SU-DHL-6 (cell line): ENCODE data around the gene SLC2A4RG.

ENCODE experiments used
- H2AFZ ChIP-seq: fragments of 200-600 bp; sonication (generic); 2 replicates; pipeline ENCODE4 v1.6.1; 2014; ENCODE audit warnings: low read depth, mild to moderate bottlenecking, moderate library complexity, mixed read lengths, antibody characterized with exemption, low read length; ENCODE audit not compliant: severe bottlenecking
- H3F3A ChIP-seq: fragments of 200-600 bp; shearing (Covaris generic); 2 replicates; pipeline ENCODE4 v1.6.0; 2016; ENCODE audit warnings: antibody characterized with exemption, mild to moderate bottlenecking; ENCODE audit not compliant: insufficient read depth
- H3K27ac ChIP-seq: fragments of 200-600 bp; sonication (generic); 2 replicates; pipeline ENCODE4 v1.5.1; 2016; ENCODE audit warnings: low read depth, mild to moderate bottlenecking, low read length, moderate library complexity, mixed read lengths
- H3K27me3 ChIP-seq: fragments of 200-600 bp; sonication (generic), shearing (Covaris generic); 2 replicates; pipeline ENCODE4 v1.6.0; 2014; ENCODE audit warnings: mild to moderate bottlenecking, low read length
- H3K36me3 ChIP-seq: fragments of 200-600 bp; sonication (generic); 2 replicates; pipeline ENCODE4 v1.6.1; 2014; ENCODE audit warnings: mild to moderate bottlenecking, low read length, mixed read lengths
- H3K4me2 ChIP-seq: fragments of 300-600, 200-600 bp; shearing (Covaris generic), sonication (generic); 2 replicates; pipeline ENCODE4 v1.6.0; 2014; ENCODE audit warnings: low read length, low read depth, mild to moderate bottlenecking; ENCODE audit not compliant: poor library complexity, severe bottlenecking
- H3K4me3 ChIP-seq: fragments of 200-600 bp; sonication (generic); 2 replicates; pipeline ENCODE4 v1.5.1; 2014; ENCODE audit warnings: antibody characterized with exemption, low read length, mild to moderate bottlenecking, mixed read lengths; ENCODE audit not compliant: insufficient read depth, poor library complexity, severe bottlenecking
- H3K79me2 ChIP-seq: fragments of 200-600 bp; sonication (generic); 2 replicates; pipeline ENCODE4 v1.6.1; 2014; ENCODE audit warnings: mild to moderate bottlenecking, low read length, moderate library complexity; ENCODE audit not compliant: insufficient read depth
- H3K9ac ChIP-seq: fragments of 200-600 bp; sonication (generic); 2 replicates; pipeline ENCODE4 v1.7.0; 2014; ENCODE audit warnings: mild to moderate bottlenecking, low read length
- H3K9me2 ChIP-seq: fragments of 200-600 bp; sonication (generic); replicated peaks from 2 replicates; pipeline ENCODE4 v1.6.1; 2014; ENCODE audit warnings: low read length; ENCODE audit not compliant: insufficient read depth
- H3K9me3 ChIP-seq: fragments of 200-600 bp; sonication (generic); 2 replicates; pipeline ENCODE4 v1.6.1; 2014; ENCODE audit warnings: low read length, mixed read lengths; ENCODE audit not compliant: insufficient read depth
- H4K20me1 ChIP-seq: fragments of 200-600 bp; sonication (generic); 2 replicates; pipeline ENCODE4 v1.6.1; 2014; ENCODE audit warnings: low read depth, mild to moderate bottlenecking, antibody characterized with exemption, low read length, moderate library complexity, mixed read lengths
- CTCF ChIP-seq: fragments of 200-600 bp; sonication (generic); IDR thresholded peaks from one replicate; pipeline ENCODE4 v1.5.1; 2017; ENCODE audit warnings: antibody characterized with exemption, mild to moderate bottlenecking, low read length, moderate library complexity; ENCODE audit not compliant: insufficient read depth, poor library complexity, severe bottlenecking
- EZH2phosphoT487 ChIP-seq: fragments of 200-600 bp; sonication (generic), shearing (Covaris generic); conservative IDR thresholded peaks from 2 replicates; pipeline ENCODE4 v1.6.1; 2018; ENCODE audit warnings: mild to moderate bottlenecking, antibody characterized with exemption, low read length, moderate library complexity, mixed read lengths

The SLC2A4RG gene

DNA sequence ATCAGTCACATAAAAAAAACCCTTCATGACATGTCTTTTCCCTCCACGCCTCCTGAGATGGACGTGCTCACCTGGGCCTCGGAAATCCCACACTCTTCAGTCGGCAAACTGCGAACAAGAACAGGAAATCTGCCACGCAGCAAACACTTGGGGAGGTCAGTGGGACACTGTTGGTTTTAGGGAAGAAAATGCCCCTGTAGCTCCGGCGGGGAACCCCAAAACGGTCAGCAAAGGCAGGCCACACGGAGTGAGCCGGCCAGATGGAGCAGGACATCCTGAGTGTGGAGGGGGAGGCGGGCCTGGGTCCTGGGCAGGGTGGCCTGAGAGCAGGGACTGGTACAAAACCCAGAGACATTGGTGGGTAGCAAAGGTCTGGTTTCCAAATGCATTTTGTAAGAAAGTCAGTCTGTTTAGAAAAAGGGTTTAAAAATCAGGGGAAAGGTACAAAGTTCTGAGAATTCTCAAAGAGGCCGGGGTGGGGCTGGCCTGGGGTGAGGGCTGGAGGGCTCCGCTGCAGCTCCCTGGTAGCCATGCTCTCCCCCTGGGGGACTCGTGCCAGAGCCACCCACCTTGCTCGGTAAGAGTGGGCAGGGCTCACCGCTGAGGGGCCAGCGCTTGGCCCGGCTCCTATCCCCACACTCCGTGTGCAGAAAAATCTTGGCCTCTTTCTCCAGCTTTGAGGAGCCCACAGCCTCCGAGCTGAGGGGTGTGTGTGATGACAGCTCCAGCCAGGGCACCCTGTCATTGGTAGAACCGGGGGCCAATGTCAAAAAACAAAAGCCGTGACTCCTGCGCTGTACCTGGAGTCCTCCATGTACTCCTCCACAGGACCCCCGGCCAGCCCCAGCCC lies 5.2 kb downstream of the SLC2A4RG start:
- Histone ChIP-seq H3K4me2 (no peak overlapping the region), H2AFZ (no peak overlapping the region), H3K9me2 (no peaks in the 10 kb centered on the region), H3K27me3 (no peaks in the 10 kb centered on the region), H3K9ac (no peak overlapping the region), H3K27ac (no peak overlapping the region), H3K79me2 (no peaks in the 10 kb centered on the region), H3K36me3 (no peaks in the 10 kb centered on the region), H3K9me3 (no peaks in the 10 kb centered on the region), H3F3A (peaks cover 14% of the 10 kb centered on the region; the same call in 1 of the 2 replicates), H4K20me1 (no peaks in the 10 kb centered on the region), H3K4me3 (no peak overlapping the region)
- TF ChIP-seq EZH2phosphoT487: no peak
- no peak for TF ChIP-seq CTCF

- H3K27ac ChIP-seq: no peak overlapping the region
- no peak overlapping the region for H2AFZ ChIP-seq
- TF ChIP-seq CTCF (no peak), EZH2phosphoT487 (no peak)
- no peaks in the 10 kb centered on the region for H3K9me2 ChIP-seq
- no peaks in the 10 kb centered on the region for H4K20me1 ChIP-seq
- H3K36me3 ChIP-seq: no peaks in the 10 kb centered on the region
- no peaks in the 10 kb centered on the region for H3K79me2 ChIP-seq
- H3K4me3 ChIP-seq: no peak overlapping the region
- H3K4me2 ChIP-seq: no peak overlapping the region
- H3K9ac ChIP-seq: no peak overlapping the region
- no peaks in the 10 kb centered on the region for H3K9me3 ChIP-seq
- peaks cover 14% of the 10 kb centered on the region; the same call in 1 of the 2 replicates for H3F3A ChIP-seq
- H3K27me3 ChIP-seq: no peaks in the 10 kb centered on the region
Measured at GRCh38 chr20:63745424-63745805, 5.8 kb downstream of the SLC2A4RG start.

- no peaks in the 10 kb centered on the region for H3K9me2 ChIP-seq
- no peak overlapping the region for H3K27ac ChIP-seq
- H4K20me1 ChIP-seq: no peaks in the 10 kb centered on the region
- no peak overlapping the region for H2AFZ ChIP-seq
- H3K36me3 ChIP-seq: no peaks in the 10 kb centered on the region
- no peaks in the 10 kb centered on the region for H3K9me3 ChIP-seq
- H3K79me2 ChIP-seq: no peaks in the 10 kb centered on the region
- peaks cover 14% of the 10 kb centered on the region; the same call in 1 of the 2 replicates for H3F3A ChIP-seq
- H3K4me2 ChIP-seq: no peak overlapping the region
- no peak overlapping the region for H3K9ac ChIP-seq
- H3K27me3 ChIP-seq: no peaks in the 10 kb centered on the region
- no peak overlapping the region for H3K4me3 ChIP-seq
- no peak for TF ChIP-seq EZH2phosphoT487
- no peak for TF ChIP-seq CTCF
Measured at GRCh38 chr20:63745961-63746731, 6.6 kb downstream of the SLC2A4RG start.
